Tibial nerve (tissue), 4 donors: ENCODE results near the gene COX4I1. TPM values are rescaled to one million over a fixed set of nuclear protein-coding genes. Genes with fewer than 3 reads are reported as not detected.

Experiments
- DNase-seq, 2 donors: peaks; one replicate each; pipeline ENCODE4 v3.0.0-alpha.2; 2019; ENCODE audit warnings: low spot score in 2 of 2
- H3K27ac ChIP-seq, 4 donors: fragments of 200-600 bp; sonication (generic) in 3 of 4; one replicate each; pipeline ENCODE4 v1.5.1; 2017 to 2019; ENCODE audit warnings: mild to moderate bottlenecking in 1 of 4
- H3K27me3 ChIP-seq, 2 donors: fragments of 200-600 bp; sonication (generic) in 1 of 2; one replicate each; pipeline versions ENCODE4 v1.5.1 to v1.6.0; 2017 to 2019
- H3K36me3 ChIP-seq, 3 donors: fragments of 200-600 bp; sonication (generic); one replicate each; pipeline ENCODE4 v1.5.1; 2018 to 2019
- H3K4me1 ChIP-seq, 4 donors: fragments of 200-600 bp; sonication (generic) in 3 of 4; one replicate each; pipeline ENCODE4 v1.5.1; 2017 to 2019
- H3K4me3 ChIP-seq, 4 donors: fragments of 200-600 bp; sonication (generic) in 3 of 4; one replicate each; pipeline ENCODE4 v1.5.1; 2017 to 2019; ENCODE audit warnings: mild to moderate bottlenecking in 1 of 4, moderate library complexity in 1 of 4
- H3K9me3 ChIP-seq, 4 donors: fragments of 200-600 bp; sonication (generic) in 3 of 4; one replicate each; pipeline ENCODE4 v1.5.1; 2017 to 2019
- CTCF ChIP-seq, 5 experiments: fragments of 200-600 bp in 3 of 5; fragments of 450-650 bp in 2 of 5; sonication (generic) in 3 of 5; IDR thresholded peaks; one replicate each; pipeline ENCODE4 v1.5.1; 2016 to 2019; ENCODE audit warnings: antibody characterized with exemption in 5 of 5, mild to moderate bottlenecking in 3 of 5, moderate library complexity in 2 of 5
- EP300 ChIP-seq, 2 donors: sonication (generic); formaldehyde crosslinking; IDR thresholded peaks; one replicate each; pipeline ENCODE4 v1.6.1; 2017; ENCODE audit warnings: antibody characterized with exemption in 2 of 2, mild to moderate bottlenecking in 1 of 2
- POLR2A ChIP-seq, 2 donors: fragments of 450-650 bp; IDR thresholded peaks; one replicate each; pipeline ENCODE4 v1.6.1; 2017; ENCODE audit warnings: antibody characterized with exemption in 2 of 2, mild to moderate bottlenecking in 2 of 2, moderate library complexity in 2 of 2
- WGBS, 2 donors: methylation state at CpG; one replicate each; pipeline ENCODE4 v1.1.5; 2018; 5-methylcytosine and 5-hydroxymethylcytosine counted together
- small RNA-seq: library from RNA; depleted of rRNA; stranded (forward); fragments of <200 nt; gene quantifications from one replicate; pipeline ENCODE3, GENCODE V24; 2016
- total RNA-seq, 4 donors: library from RNA; depleted of rRNA; stranded (reverse); fragments of >200 nt; gene quantifications; one replicate each; pipeline ENCODE4 v1.1.0, GENCODE V29; 2016

COX4I1 gene
- total RNA-seq, 4 donors from 2014 or later: 274 to 401 (median 323) TPM

GRCh38 chr16:85856585-85856984 lies 57.1 kb downstream of the COX4I1 start:
- Histone ChIP-seq H3K4me3 (no peak overlapping the region), H3K27ac (no peak overlapping the region), H3K36me3 (no peaks in the 10 kb centered on the region), H3K27me3 (no peaks in the 10 kb centered on the region), H3K4me1 (peaks cover 0 to 9% (median 2%) of the 10 kb centered on the region in 4 donors), H3K9me3 (no peaks in the 10 kb centered on the region)
- TF ChIP-seq CTCF (IDR thresholded peaks at IDR 0.05) (no peak), POLR2A (IDR thresholded peaks at IDR 0.05) (no peak), EP300 (IDR thresholded peaks at IDR 0.05) (no peak)
- WGBS, 2 donors: 53 to 70% methylated on average over 5 of the region's 5 CpGs
- DNase-seq: no peak

Small RNAs within 50 kb of the gene (small RNA-seq; reads per million reads assigned to genes)
- not detected for gene RNU1-103P

Other genes starting within 250 kb of the COX4I1 start
- gene GSE1, start 186.4 kb upstream of the COX4I1 start, total RNA-seq: 100 to 1,000 TPM in 1 of 4 donors, 10 to 100 TPM in 3; 65.1 to 147 (median 83.5) TPM
- under 1 TPM in 2 of 4 donors, not detected in 2; 0.20 to 0.66 TPM for gene GINS2, start 110.7 kb upstream of the COX4I1 start, total RNA-seq
- gene C16orf74, start 48.6 kb upstream of the COX4I1 start, total RNA-seq: 1 to 10 TPM in 2 of 4 donors, not detected in 2; 1.5 to 2.5 TPM
- gene EMC8, start 151 bp upstream of the COX4I1 start, total RNA-seq: 10 to 100 TPM; 31.8 to 46.2 (median 35.4) TPM
- 10 to 100 TPM; 20.5 to 30.3 (median 22.7) TPM for gene IRF8, start 99.5 kb downstream of the COX4I1 start, total RNA-seq